IMR-90 (cell line): Measurements from ENCODE around the gene CRLF1. TPM values are rescaled to one million over a fixed set of nuclear protein-coding genes. Genes with fewer than 3 reads are reported as not detected.

Experiments
- ATAC-seq: fragments of 200-7000 bp; cut with Tn5 transposase; 2 replicates; pipeline ENCODE4 v1.9.1; 2020; ENCODE audit warnings: low read depth, mild to moderate bottlenecking, moderate library complexity
- BruUV-seq: library from RNA; stranded (reverse); fragments of 400-500 nt; replicated peaks from 2 replicates; lab custom pipeline; 2021; lab: Mats Ljungman, UMichigan
- CTCF ChIA-PET: fragments of 300-600 bp; formaldehyde crosslinking; extraction: SDS; loops from one replicate; lab custom pipeline; 2021; ENCODE audit warnings: antibody characterized with exemption; lab: Yijun Ruan, JAX
- POLR2A ChIA-PET: fragments of 300-600 bp; sonication (Branson Sonifier 250); formaldehyde crosslinking; loops from one replicate; lab custom pipeline; 2022; ENCODE audit warnings: antibody characterized with exemption; ENCODE audit not compliant: unreplicated experiment; lab: Charles Lee
- DNase-seq: peaks from one replicate; pipeline ENCODE4 v3.0.0; 2013
- H2AFZ ChIP-seq: replicated peaks from 2 replicates; pipeline ENCODE3; 2013; ENCODE audit warnings: low read length, mild to moderate bottlenecking; ENCODE audit not compliant: poor library complexity
- H2AK5ac ChIP-seq: 2 replicates; pipeline ENCODE4 v1.6.1; 2013; ENCODE audit warnings: low read depth, low read length, inconsistent platforms
- H2AK9ac ChIP-seq: replicated peaks from 2 replicates; pipeline ENCODE3; 2013; ENCODE audit warnings: mild to moderate bottlenecking, low read depth, low read length, moderate library complexity; ENCODE audit not compliant: poor library complexity
- H2BK120ac ChIP-seq: 2 replicates; pipeline ENCODE4 v1.6.1; 2013; ENCODE audit warnings: low read depth, low read length, inconsistent platforms
- H2BK15ac ChIP-seq: 3 replicates; pipeline ENCODE4 v1.6.1; 2013; ENCODE audit warnings: low read depth, low read length, inconsistent platforms
- H2BK20ac ChIP-seq: 2 replicates; pipeline ENCODE4 v1.6.1; 2013; ENCODE audit warnings: low read depth, mild to moderate bottlenecking, inconsistent platforms, low read length, moderate library complexity
- H2BK5ac ChIP-seq: 2 replicates; pipeline ENCODE4 v1.6.1; 2013; ENCODE audit warnings: mild to moderate bottlenecking, low read depth, low read length, inconsistent platforms; ENCODE audit not compliant: poor library complexity, severe bottlenecking
- H3K14ac ChIP-seq: replicated peaks from 2 replicates; pipeline ENCODE4 v1.6.1; 2013; ENCODE audit warnings: low read depth, low read length, inconsistent platforms
- H3K18ac ChIP-seq: 2 replicates; pipeline ENCODE4 v1.6.1; 2013; ENCODE audit warnings: low read depth, low read length, control low read depth
- H3K23ac ChIP-seq: 2 replicates; pipeline ENCODE4 v1.6.1; 2013; ENCODE audit warnings: low read depth, low read length, inconsistent platforms
- H3K27ac ChIP-seq: 2 replicates; pipeline ENCODE4 v1.5.1; 2013; ENCODE audit warnings: mild to moderate bottlenecking, control low read depth, low read length; ENCODE audit not compliant: insufficient read depth
- H3K27me3 ChIP-seq: 2 replicates; pipeline ENCODE4 v1.6.1; 2013; ENCODE audit warnings: low read length; ENCODE audit not compliant: control insufficient read depth, insufficient read depth
- H3K36me3 ChIP-seq: 2 replicates; pipeline ENCODE4 v1.6.1; 2013; ENCODE audit warnings: low read length, mixed read lengths; ENCODE audit not compliant: control insufficient read depth, insufficient read depth
- H3K4ac ChIP-seq: 2 replicates; pipeline ENCODE4 v1.6.1; 2013; ENCODE audit warnings: low read depth, low read length, inconsistent platforms
- H3K4me1 ChIP-seq: 2 replicates; pipeline ENCODE4 v1.6.1; 2013; ENCODE audit warnings: low read length, mixed read lengths; ENCODE audit not compliant: control insufficient read depth, insufficient read depth
- H3K4me2 ChIP-seq: 2 replicates; pipeline ENCODE4 v1.6.1; 2013; ENCODE audit warnings: low read depth, mild to moderate bottlenecking, control low read depth, low read length, moderate library complexity
- H3K4me3 ChIP-seq: 2 replicates; pipeline ENCODE4 v1.5.1; 2013; ENCODE audit warnings: low read depth, mild to moderate bottlenecking, control low read depth, low read length, moderate library complexity; ENCODE audit not compliant: insufficient read depth
- H3K56ac ChIP-seq: 2 replicates; pipeline ENCODE4 v1.6.1; 2013; ENCODE audit warnings: low read length, inconsistent platforms; ENCODE audit not compliant: insufficient read depth; ENCODE audit errors: extremely low read depth
- H3K79me1 ChIP-seq, 2 experiments: 2 replicates each; pipeline ENCODE4 v1.6.1; 2013; ENCODE audit warnings: low read length in 2 of 2, inconsistent platforms in 1 of 2, low read depth in 1 of 2
- H3K9ac ChIP-seq: 2 replicates; pipeline ENCODE4 v1.6.1; 2013; ENCODE audit warnings: low read depth, low read length, control low read depth
- H3K9me1 ChIP-seq: 2 replicates; pipeline ENCODE4 v1.6.1; 2013; ENCODE audit warnings: low read length, inconsistent platforms; ENCODE audit not compliant: insufficient read depth
- H3K9me3 ChIP-seq: 2 replicates; pipeline ENCODE4 v1.6.1; 2013; ENCODE audit warnings: low read length; ENCODE audit not compliant: control insufficient read depth, insufficient read depth
- H4K20me1 ChIP-seq: 2 replicates; pipeline ENCODE4 v1.6.1; 2013; ENCODE audit warnings: low read length, inconsistent platforms; ENCODE audit not compliant: insufficient read depth
- H4K5ac ChIP-seq: 2 replicates; pipeline ENCODE4 v1.6.1; 2013; ENCODE audit warnings: mild to moderate bottlenecking, low read depth, low read length, control low read depth
- H4K8ac ChIP-seq, 2 experiments: 2 replicates each; pipeline ENCODE4 v1.6.1; 2013; ENCODE audit warnings: low read depth in 2 of 2, low read length in 2 of 2, control low read depth in 1 of 2, inconsistent platforms in 1 of 2
- H4K91ac ChIP-seq: 2 replicates; pipeline ENCODE4 v1.6.1; 2013; ENCODE audit warnings: low read depth, low read length, inconsistent platforms; ENCODE audit not compliant: insufficient read depth
- BHLHE40 ChIP-seq: fragments of 150-350 bp; IDR thresholded peaks from 2 replicates; pipeline ENCODE4 v1.6.1; 2016; ENCODE audit warnings: mild to moderate bottlenecking, low read depth, low read length
- CEBPB ChIP-seq: IDR thresholded peaks from 2 replicates; pipeline ENCODE4 v1.6.1; 2012; ENCODE audit warnings: low read depth, low read length, improper control_type of control experiment
- FOS ChIP-seq: fragments of 150-350 bp; IDR thresholded peaks from 2 replicates; pipeline ENCODE4 v1.6.1; 2016; ENCODE audit warnings: low read depth, low read length
- MAFK ChIP-seq: IDR thresholded peaks from 2 replicates; pipeline ENCODE4 v1.6.1; 2012; ENCODE audit warnings: low read depth, low read length, improper control_type of control experiment
- MXI1 ChIP-seq: IDR thresholded peaks from 2 replicates; pipeline ENCODE4 v1.6.1; 2012; ENCODE audit warnings: low read depth, mild to moderate bottlenecking, low read length, moderate library complexity, borderline replicate concordance
- POLR2A ChIP-seq: IDR thresholded peaks from 2 replicates; pipeline ENCODE4 v1.6.1; 2012; ENCODE audit warnings: mild to moderate bottlenecking, low read depth, low read length
- RAD21 ChIP-seq: IDR thresholded peaks from 2 replicates; pipeline ENCODE4 v1.6.1; 2012; ENCODE audit warnings: low read length, improper control_type of control experiment
- RFX5 ChIP-seq: IDR thresholded peaks from 2 replicates; pipeline ENCODE4 v1.8.0; 2012; ENCODE audit warnings: low read depth, mild to moderate bottlenecking, low read length, moderate library complexity
- SMC3 ChIP-seq: fragments of 150-350 bp; IDR thresholded peaks from 2 replicates; pipeline ENCODE4 v1.6.1; 2016; ENCODE audit warnings: low read depth, mild to moderate bottlenecking, antibody characterized with exemption, low read length, moderate library complexity
- WGBS, 2 experiments: methylation state at CpG; one replicate each; pipeline versions ENCODE4 v1.1.5 to v1.1.7; 2013; ENCODE audit warnings: missing lambda C conversion rate in 2 of 2; ENCODE audit not compliant: insufficient read length in 1 of 2; ENCODE audit errors: extremely low coverage in 2 of 2; 5-methylcytosine and 5-hydroxymethylcytosine counted together
- dilution Hi-C: fragments of 300-500 bp; cut with HindIII; formaldehyde crosslinking; loops from one replicate; pipeline ENCODE4 v1.14.3; 2018; ENCODE audit warnings: low sequenced_read_pairs; ENCODE audit not compliant: unreplicated experiment
- in situ Hi-C: fragments of 300-500 bp; cut with MboI; formaldehyde crosslinking; loops from 3 replicates; pipeline ENCODE4 v1.14.3; 2019; ENCODE audit warnings: low sequenced_read_pairs, inconsistent platforms, mixed read lengths
- intact Hi-C: fragments of 100-400 bp; cut with micrococcal nuclease; formaldehyde crosslinking; loops from 2 replicates; pipeline ENCODE4 v1.10.0; 2022
- polyA plus RNA-seq, 3 experiments: library from polyadenylated mRNA; depleted of rRNA; stranded (reverse); fragments of >200 nt; gene quantifications; 2 replicates each; pipeline ENCODE4 v1.2.3, GENCODE V29; 2012; ENCODE audit warnings: low replicate concordance in 1 of 3
- total RNA-seq: library from RNA; depleted of rRNA; stranded (reverse); fragments of >200 nt; gene quantifications from 2 replicates; pipeline ENCODE4 v1.2.3, GENCODE V29; 2012
- TF ChIP-seq, protein P1 (sequence below): conservative IDR thresholded peaks from 2 replicates; pipeline ENCODE4 v1.5.1; 2012; ENCODE audit warnings: mild to moderate bottlenecking, low read depth, low read length, improper control_type of control experiment
- TF ChIP-seq, protein P2 (sequence below): fragments of 150-350 bp; IDR thresholded peaks from 2 replicates; pipeline ENCODE4 v1.6.1; 2016; ENCODE audit warnings: low read depth, mild to moderate bottlenecking, low read length, moderate library complexity, borderline replicate concordance

CRLF1 gene
- total and polyA plus RNA-seq, 2 of the 4 experiments (the other 2 are of a cell fraction) = 0.18 to 3.1 TPM

DNA sequence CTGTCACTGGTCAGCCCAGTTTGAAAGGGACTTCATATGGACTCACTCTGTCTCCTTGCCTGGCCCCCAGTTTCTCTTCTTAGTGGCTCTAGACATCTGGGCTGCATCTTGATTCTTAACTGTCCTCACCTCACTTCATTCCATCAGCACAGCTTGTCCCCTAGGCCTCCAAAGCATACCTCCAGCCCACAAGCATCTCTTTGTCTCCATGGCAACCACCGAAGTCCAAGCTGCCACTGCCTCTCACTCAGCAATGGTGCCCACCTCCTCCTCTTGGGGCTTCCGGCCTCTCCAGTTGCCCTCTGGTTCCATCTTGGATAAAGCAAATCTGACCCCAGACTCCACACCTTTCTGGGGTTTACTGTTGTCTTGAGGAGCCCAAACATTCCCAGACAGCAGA lies 20.3 kb upstream of the CRLF1 start:
- ATAC-seq (no peak), DNase-seq (no peak)
- Histone ChIP-seq H3K27me3 (peaks cover 14% of the 10 kb centered on the region), H3K14ac (no peak overlapping the region), H2BK15ac (no peak overlapping the region), H3K79me1 (no peaks in the 10 kb centered on the region), H4K20me1 (no peaks in the 10 kb centered on the region), H3K9ac (no peak overlapping the region), H2BK20ac (no peak overlapping the region), H3K4ac (no peak overlapping the region), H2BK5ac (no peak overlapping the region), H3K4me3 (no peak overlapping the region), H3K56ac (no peak overlapping the region), H4K5ac (no peak overlapping the region), H3K18ac (no peak overlapping the region), H3K9me1 (no peaks in the 10 kb centered on the region), H3K27ac (no peak overlapping the region), H3K23ac (no peak overlapping the region), H4K8ac (no peak overlapping the region), H3K9me3 (no peaks in the 10 kb centered on the region), H4K91ac (no peak overlapping the region), H2AFZ (no peak overlapping the region), H3K4me2 (no peak overlapping the region), H3K4me1 (no peaks in the 10 kb centered on the region), H2AK9ac (no peak overlapping the region), H3K36me3 (no peaks in the 10 kb centered on the region), H2BK120ac (no peak overlapping the region), H2AK5ac (no peak overlapping the region)
- ChIA-PET POLR2A (no interaction called here), CTCF (no interaction called here)
- intact Hi-C loops = no loop called here
- TF ChIP-seq, protein P1, sequence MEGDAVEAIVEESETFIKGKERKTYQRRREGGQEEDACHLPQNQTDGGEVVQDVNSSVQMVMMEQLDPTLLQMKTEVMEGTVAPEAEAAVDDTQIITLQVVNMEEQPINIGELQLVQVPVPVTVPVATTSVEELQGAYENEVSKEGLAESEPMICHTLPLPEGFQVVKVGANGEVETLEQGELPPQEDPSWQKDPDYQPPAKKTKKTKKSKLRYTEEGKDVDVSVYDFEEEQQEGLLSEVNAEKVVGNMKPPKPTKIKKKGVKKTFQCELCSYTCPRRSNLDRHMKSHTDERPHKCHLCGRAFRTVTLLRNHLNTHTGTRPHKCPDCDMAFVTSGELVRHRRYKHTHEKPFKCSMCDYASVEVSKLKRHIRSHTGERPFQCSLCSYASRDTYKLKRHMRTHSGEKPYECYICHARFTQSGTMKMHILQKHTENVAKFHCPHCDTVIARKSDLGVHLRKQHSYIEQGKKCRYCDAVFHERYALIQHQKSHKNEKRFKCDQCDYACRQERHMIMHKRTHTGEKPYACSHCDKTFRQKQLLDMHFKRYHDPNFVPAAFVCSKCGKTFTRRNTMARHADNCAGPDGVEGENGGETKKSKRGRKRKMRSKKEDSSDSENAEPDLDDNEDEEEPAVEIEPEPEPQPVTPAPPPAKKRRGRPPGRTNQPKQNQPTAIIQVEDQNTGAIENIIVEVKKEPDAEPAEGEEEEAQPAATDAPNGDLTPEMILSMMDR = no peak
- no peak for TF ChIP-seq RFX5
- TF ChIP-seq FOS = no peak
- TF ChIP-seq CEBPB = no peak
- no peak for TF ChIP-seq RAD21
- TF ChIP-seq BHLHE40 = no peak
- no peak for TF ChIP-seq MAFK
- TF ChIP-seq SMC3 = no peak
- TF ChIP-seq MXI1 = no peak
- TF ChIP-seq POLR2A = no peak
- TF ChIP-seq, protein P2, sequence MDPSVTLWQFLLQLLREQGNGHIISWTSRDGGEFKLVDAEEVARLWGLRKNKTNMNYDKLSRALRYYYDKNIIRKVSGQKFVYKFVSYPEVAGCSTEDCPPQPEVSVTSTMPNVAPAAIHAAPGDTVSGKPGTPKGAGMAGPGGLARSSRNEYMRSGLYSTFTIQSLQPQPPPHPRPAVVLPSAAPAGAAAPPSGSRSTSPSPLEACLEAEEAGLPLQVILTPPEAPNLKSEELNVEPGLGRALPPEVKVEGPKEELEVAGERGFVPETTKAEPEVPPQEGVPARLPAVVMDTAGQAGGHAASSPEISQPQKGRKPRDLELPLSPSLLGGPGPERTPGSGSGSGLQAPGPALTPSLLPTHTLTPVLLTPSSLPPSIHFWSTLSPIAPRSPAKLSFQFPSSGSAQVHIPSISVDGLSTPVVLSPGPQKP = no peak
- 17% methylated on average over 1 of the region's 2 CpGs; no CpG with 5 or more reads in 1 of the 2 experiments for WGBS, 2 experiments
- no TSS peak for BruUV-seq
- dilution Hi-C loops = no loop called here
- in situ Hi-C loops = no loop called here
